NCI-H82 treated with DMSO at 0.1 percent for 48 hours (cell line): Measurements from ENCODE around the gene SMIM30.
A peak's percentile ranks its signal among the peaks of the same experiment; 100 is the strongest.
"Not testable (repeated sequence)": the region's sequence is repeated elsewhere in the genome, so short reads cannot be mapped to it uniquely, and the experiment has no call there.

Source experiments
- DNase-seq: peaks from one replicate; lab custom pipeline; 2025; ENCODE audit not compliant: unreplicated experiment; lab: John Stamatoyannopoulos, UW

Gene SMIM30

DNA sequence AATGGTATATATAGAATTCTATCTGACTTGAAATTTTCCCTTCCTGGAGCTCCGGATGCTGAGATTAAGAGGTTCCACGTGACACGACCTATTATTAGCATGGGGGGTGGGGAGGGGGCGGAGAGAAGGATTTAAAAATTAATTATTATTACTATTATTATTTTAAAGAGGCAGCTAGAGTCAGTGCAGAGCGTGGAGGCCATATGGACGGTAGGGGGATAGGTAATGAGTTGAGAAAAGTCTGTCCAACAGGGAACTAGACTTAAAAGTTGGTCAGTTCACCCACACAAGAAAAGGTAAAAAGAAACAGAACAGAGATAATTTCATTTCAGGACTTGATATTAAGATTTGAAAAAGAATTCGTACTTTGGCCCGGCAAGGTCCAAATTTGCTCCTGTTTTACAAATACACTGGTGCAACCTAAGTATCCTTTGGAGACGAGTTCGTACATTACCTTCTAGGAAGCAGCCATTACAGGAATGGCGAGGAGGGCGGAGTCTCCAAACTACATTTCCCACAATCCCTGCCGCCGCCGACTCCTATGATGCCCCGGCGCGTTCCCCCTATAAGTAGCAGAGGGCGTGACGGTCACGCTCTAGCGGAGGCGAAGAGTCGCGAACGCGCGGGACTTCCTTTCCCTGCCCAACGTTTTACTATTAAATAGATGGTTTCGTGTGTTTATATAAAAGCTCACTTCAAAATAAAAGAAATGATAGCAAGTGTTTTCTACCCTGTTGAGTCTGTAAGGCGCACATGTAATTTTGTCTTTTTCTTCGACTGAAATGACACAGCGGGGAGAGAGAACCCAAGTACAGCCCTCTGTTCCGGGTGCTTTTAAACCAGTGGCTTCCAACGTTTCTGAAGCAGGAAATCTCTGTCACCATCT lies at the start of gene SMIM30:
TSS of gene SMIM30 (minus strand) at position 481 of the 886 bp plus-strand sequence. CDS start 976 bp downstream, outside the sequence.
- DNase-seq = peak; percentile 74

GRCh38 chr7:113166176-113166575 lies 47.8 kb upstream of the SMIM30 start:
- DNase-seq = not testable (repeated sequence)

DNA sequence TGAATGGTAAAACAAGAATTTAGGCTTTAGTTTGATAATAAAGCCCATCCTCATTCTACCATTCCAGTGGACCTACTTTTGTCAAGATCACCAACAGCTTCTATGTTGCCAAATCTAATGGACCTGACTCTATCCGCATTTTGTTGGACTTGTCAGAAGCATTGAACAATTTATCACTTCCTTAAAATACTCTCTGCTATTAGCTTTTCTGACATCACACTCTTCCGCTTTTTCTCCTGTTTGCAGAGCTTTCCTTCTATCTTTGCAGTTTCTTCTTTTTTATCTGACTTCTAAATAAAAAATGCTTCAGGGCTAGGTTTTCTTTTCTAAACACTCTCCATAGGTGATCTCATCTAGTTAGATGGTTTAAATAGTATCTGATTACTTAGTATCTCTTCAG lies 42.7 kb upstream of the SMIM30 start:
- no peak for DNase-seq

DNA sequence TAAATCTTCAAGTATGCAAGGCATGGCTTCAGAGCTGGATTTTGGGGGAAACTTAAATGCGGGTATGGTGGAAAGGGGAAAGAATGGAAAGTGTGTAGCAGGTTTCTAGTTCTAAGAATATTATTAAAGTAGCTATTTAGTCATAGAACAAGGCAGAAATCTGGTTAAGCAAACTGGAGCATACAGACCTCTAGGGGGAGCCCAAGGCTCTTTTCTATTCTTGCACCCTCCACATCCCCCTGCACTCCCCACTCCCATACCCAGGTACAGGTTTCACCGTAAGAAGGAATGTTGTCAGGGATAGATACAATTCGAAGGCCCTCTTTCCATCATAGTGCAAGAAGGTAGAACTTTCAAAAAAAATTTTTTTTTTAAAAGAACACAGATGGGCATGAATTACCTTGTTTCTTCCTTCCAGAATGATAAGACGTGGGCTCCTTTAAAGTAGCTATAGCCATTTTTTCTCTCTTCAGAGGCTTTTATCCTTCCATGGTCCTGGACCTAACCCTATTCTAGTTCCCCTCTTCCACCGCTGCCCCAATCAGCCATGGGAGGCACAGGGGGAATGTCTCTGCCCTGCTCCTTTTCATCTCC lies 41.5 kb upstream of the SMIM30 start:
- peak; percentile 83 for DNase-seq

DNA sequence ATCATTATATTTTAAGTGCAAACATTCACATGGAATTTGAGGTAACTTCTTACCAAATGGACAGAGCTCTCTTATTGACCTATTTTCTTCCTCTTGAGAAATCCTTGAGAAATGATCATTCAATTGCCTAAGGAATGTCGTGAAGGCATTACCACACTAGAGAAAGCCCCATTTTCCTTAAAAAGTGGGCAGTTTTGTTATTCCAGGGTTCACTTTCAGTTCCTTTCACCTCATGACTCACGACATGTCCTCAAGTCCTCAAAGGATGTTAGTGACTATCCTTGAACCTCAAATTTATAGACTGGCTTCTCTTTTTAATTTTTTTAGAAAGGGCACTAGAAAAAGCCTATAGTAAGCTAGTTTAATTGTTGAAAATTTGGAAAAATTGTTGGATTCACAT lies 40.4 kb upstream of the SMIM30 start:
- no peak for DNase-seq

GRCh38 chr7:113154117-113154516 lies 35.8 kb upstream of the SMIM30 start:
- no peak for DNase-seq

DNA sequence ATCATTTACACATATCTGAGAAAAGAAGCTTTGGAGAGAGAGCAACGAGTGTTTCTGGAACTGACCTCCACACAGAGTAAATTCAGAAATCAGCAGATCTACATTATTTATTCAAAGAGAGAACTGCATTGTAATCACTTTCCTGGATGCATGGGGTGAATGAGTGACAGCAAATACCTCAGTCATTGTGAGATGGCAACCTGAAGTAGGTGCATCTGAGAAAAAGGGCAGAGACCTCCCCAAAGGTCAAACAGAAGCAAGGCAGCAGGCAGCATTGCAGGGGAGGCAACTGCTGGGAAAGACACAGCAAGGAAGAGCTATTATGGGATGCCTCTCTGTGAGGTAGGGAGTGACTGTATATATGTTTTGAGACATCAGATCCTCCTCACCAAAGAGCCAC lies 26.5 kb upstream of the SMIM30 start:
- no peak for DNase-seq

- DNase-seq = no peak
Observed at GRCh38 chr7:113143486-113144257, 25.3 kb upstream of the SMIM30 start.

- DNase-seq = no peak
Observed at GRCh38 chr7:113142385-113143119, 24.2 kb upstream of the SMIM30 start.

GRCh38 chr7:113141803-113142202 lies 23.4 kb upstream of the SMIM30 start:
- peak; percentile 63 for DNase-seq

DNA sequence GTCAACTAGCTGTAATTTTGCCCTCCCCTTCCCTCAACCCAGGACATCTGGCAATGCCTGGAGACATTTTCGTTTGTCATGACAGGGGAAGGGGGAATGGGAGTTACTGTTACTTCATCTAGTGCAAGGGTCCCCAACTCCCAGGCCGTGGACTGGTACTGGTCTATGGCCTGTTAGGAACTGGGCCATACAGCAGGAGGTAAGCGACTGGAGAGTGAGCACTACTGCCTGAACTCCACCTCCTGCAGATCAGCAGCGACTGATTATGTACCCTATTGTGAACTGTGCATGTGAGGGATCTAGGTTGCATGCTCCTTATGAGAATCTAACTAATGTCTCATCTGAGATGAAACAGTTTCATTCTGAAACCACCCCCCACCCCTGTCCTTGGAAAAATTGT lies 22.6 kb upstream of the SMIM30 start:
- no peak for DNase-seq

DNA sequence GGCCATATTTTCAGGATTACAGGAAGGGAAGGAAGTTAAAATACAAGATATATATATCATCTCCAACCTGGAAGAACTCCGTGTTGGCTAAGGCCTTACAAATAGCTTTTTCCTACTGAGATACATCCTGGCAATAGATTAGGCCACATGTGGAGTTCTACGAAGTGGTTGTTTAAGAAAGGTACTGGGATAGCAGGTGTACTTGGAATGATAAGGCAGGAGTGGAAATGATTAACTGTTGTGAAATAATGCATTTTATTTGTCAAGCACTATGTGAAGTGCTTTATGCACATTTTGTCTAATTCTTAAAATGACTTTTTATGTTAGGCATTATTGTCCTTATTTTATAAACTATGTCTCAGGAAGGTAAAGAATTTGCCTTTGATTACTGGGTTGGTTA lies 18.9 kb upstream of the SMIM30 start:
- DNase-seq = no peak

- no peak for DNase-seq
Observed at GRCh38 chr7:113134025-113134424, 15.7 kb upstream of the SMIM30 start.

DNA sequence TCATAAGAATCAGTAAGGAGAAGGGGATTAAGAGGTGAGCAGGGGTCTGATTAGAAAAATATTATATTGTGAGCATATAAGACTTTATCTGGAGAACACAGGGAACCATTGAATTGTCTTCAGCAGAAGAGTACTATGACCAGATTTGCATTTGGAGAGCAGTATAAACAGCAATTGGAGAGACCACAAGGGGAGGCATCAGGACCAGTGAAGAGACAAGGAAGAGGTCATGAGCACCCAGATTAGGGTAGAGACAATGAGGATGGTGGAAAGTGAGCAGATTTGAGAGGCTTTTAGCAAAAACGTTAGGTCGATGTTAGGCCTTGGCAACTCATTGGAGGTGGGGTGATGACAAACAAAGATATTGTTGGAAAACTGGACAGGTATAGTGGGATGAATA lies 13.0 kb upstream of the SMIM30 start:
- DNase-seq = no peak

DNA sequence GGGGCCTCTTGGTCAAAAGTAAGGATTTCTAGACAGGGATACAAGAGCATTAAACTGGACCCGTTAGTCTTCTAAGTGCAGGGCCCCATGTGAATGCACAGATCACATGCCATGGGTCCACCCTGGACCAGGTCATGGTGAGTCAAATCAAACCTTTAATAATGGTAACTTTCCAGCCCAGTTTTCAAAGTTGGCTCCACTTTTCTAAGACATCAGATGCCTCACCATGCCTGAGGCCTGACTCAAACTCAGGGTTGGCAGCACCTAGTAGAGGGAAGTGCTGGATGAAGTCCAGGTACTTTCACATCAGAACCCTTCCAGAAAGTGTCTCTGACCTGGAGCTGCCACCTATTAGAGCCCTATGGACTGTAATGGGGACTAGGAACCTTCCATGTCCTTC lies 9.7 kb upstream of the SMIM30 start:
- no peak for DNase-seq

GRCh38 chr7:113125728-113126127 lies 7.4 kb upstream of the SMIM30 start:
- no peak for DNase-seq

GRCh38 chr7:113122744-113123143 lies 4.4 kb upstream of the SMIM30 start:
- no peak for DNase-seq

- no peak for DNase-seq
Observed at GRCh38 chr7:113120647-113121046, 2.3 kb upstream of the SMIM30 start.

GRCh38 chr7:113119429-113119828 lies 1.1 kb upstream of the SMIM30 start:
- DNase-seq = no peak

DNA sequence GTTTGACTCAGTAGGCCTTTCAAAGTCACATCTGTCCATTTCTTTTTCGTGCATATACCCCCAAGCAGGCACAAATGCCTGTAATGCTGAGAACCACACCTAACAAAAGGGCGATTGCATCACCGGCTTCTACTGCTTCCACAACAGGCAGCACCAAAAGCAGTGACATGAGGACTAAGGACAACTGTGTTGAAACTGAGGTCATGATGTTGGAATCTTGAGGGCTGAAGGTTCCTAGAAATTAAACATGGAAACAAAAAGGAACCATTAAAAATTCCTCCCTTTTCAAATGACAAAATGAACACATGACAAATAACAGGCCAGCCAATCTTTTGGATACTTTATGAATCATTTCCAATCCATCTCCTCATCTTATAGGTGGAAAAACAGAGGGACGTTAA lies 980 bp downstream of the SMIM30 start:
- not testable (repeated sequence) for DNase-seq

DNA sequence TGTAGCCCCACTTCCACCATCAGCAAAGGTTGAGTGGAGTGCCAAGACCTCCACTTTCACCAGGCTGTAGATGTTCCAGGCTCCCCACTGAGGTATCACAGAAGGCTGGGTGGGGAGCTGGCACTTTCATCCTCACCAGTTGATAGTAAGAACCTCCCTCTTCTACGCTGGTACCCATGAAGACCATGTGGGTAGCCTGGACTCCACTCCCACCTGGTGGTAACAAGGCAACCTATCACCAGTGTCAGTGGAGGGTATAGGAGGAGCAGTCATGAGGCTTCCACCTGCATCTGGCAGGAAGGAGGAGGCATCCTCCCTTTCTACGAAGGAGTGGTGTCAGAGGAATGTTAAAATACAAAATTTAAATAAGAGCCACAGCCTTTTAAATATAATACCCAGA lies 4.4 kb downstream of the SMIM30 start:
- no peak for DNase-seq
